ENCODE measurements around the gene PRKD1.
"Not testable (repeated sequence)": the region's sequence is repeated elsewhere in the genome, so short reads cannot be mapped to it uniquely, and the experiment has no call there.

Gene PRKD1

DNA sequence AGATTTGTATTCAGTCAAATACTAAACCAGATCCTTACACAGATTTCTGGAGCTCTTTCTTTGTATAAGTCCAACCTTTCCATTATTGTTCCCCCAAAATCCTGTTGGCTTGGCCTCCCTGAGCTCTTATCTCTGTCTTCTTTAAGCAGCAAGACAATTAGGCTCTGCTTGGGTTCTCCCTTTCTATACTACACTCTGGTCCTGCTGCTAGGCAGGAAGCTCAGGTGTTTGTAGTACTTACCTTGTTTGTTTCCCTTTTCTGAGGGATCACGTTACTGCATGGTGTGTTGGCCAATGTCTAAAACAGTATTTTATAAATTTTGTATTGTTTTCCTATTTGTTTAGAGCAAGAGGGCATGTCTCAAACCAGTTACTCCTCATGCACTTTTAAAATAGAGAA lies 192.9 kb downstream of the PRKD1 start:
- DNase-seq, result peak; percentile 84

DNA sequence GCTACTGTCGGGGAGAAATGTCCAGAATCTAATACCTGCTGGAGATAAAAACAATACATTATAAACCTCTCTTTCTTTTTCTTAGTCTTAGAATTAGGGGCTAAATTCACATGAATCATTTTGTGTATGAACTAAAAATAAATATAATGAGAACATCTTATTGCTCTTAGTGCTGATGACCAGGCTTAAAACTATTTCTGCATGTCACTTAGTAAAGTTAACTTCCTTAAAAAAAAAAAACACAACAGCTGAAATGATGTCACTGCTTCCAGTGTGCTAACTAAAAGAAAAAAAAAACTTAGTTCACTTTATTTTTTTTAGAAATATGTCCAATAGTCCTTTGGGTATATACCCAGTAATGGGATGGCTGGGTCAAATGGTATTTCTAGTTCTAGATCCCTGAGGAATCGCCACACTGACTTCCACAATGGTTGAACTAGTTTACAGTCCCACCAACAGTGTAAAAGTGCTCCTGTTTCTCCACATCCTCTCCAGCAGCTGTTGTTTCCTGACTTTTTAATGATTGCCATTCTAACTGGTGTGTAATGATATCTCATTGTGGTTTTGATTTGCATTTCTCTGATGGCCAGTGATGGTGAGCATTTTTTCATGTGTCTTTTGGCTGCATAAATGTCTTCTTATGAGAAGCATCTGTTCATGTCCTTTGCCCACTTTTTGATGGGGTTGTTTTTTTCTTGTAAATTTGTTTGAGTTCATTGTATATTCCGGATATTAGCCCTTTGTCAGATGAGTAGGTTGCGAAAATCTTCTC lies 200.9 kb downstream of the PRKD1 start:
- not testable (repeated sequence) for DNase-seq

DNA sequence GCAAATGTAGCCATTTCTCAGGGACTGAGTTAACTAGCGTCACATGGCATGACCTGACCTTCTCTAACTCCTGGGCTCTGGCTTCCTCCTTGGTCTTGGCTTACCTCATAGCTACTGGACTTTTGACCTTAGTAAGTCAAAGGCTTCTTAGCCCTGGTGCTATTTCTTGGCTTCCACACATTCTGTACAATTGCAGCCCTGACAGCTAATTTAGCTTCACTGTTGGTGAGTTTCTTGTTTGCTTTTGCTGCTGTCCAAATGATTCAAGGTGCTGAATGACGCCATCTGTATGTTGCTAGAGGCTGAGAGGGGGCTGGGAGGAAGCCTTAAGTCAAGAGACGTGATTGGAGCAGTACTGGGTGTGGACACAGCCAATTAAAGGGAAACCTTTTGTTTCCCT lies 202.7 kb downstream of the PRKD1 start:
- DNase-seq, result peak; percentile 82

DNA sequence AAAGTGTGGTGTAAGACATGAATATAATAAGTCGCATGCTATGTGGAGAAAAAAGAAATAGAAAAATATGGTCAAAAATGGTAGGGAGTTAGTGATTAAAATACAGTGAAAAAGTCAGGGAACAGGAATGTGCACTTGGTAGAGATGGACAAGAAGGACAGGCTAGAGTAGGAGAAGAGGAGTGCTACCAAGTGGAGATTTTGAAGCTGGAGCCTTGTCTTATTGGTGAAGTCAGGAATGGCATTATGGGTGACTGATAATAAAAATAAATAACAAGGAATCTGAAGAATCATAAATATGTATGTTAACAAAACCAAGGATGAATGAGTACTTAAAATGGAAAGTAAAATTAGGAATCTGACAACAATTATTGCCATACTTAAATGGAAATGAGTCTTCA lies 204.8 kb downstream of the PRKD1 start:
- no peak for DNase-seq

DNA sequence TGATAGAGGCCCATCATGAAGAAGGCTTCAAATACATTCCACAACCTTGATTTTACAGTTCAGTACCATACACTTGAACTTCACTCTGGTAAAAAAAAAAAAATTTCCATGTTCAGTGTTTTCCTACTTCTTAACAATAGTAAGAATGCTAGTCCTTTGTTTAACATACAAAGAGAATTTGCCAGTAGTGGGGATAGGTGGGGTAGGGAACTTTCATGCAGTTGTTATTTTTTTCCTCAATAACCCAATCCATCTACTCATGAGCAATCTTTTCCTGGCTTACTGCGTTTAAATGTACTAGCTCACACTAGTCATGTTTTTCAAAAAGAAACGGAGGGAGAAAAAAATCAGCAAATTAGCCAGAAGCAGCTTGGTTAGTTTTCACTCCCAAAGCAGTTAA lies 206.1 kb downstream of the PRKD1 start:
- no peak for DNase-seq

DNA sequence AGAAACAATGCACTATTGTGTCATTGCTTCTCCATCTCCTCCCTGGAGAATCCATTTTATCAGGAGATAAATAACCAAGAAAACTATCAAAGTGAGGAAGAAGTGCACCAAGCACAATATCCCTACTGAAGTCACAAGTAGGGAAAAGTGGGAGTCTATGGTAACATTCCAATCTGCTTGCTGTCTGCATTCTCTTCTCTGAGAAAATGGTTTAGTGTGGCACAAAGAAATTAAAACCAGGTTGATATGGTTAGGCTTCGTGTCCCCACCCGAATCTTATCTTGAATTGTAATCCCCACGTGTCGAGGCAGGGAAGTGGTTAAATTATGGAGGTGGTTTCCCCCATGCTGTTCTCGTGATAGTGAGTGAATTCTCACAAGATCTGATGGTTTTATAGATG lies 209.7 kb downstream of the PRKD1 start:
- no peak for DNase-seq

DNA sequence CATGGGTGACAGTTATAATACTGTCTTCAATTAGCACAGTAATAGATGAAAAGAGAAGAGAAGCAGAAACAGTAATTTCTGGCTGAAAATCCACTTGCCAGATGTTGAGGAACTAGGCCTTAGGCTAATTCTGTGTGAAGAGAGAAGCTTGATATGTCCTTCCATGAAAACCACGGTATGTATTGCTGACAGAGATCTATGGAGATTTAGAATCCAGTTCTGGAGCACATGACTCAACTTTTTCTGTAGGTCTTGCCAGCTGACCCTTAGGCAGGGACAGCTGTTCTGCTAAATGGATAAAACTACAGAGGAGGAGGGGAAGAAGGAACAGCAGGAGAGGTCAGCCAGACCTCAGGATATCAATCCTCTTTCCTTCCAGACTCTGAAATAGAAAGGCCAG lies 211.5 kb downstream of the PRKD1 start:
- no peak for DNase-seq

DNA sequence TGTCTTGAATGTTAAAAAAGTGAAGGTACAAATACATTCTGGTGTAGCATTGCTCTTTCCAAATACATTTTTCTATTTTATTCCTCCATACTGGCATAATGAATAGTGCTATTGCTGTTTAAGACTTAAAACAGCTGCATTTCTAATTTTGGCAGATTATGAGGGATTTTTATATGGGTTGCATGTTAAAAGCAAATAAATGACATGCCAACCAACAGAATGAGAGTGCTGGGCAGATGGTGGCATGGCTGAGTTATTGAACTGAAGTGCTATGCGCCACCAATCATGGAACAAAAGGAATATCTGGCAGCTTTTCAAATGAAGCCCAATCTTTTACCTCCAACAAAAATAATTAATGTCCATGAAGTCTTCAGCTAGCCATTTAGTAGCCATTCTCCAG lies 215.0 kb downstream of the PRKD1 start:
- DNase-seq, result peak; percentile 89

DNA sequence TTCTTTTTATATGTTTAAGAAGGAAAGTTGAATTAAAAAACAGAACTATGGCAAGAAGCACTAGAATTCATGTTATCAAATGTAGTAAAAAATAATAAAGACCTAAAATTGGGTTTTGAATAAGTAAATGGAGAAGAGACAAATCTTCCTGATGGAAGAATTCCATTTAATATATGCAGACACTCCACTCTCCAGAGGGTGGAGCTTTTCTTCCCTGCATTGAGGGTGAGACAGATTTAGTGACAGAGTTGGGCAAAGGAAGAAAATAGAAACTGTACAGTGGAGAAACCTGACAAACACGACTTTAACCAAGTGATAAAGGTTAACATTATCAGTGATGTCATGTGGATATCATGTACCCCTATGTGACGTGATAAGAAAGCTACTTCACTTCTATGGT lies 217.6 kb downstream of the PRKD1 start:
- DNase-seq, result no peak

DNA sequence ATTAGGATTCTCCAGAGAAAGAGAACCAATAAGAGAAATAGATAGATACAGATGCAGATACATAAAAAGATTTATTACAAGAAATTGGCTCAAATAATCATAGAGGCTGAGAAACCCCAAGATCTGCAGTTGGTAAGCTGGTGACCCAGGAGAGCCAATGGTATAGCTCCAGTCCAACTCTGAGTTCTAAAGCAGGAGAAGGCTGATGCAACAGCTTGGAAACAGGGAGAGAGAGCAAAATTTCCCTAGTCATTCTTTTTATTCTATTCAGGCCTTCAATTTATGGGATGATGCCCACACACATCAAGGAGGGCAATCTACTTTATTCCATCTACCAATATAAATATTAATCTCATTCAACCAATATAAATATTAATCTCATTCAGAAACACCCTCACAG lies 218.2 kb downstream of the PRKD1 start:
- no peak for DNase-seq

DNA sequence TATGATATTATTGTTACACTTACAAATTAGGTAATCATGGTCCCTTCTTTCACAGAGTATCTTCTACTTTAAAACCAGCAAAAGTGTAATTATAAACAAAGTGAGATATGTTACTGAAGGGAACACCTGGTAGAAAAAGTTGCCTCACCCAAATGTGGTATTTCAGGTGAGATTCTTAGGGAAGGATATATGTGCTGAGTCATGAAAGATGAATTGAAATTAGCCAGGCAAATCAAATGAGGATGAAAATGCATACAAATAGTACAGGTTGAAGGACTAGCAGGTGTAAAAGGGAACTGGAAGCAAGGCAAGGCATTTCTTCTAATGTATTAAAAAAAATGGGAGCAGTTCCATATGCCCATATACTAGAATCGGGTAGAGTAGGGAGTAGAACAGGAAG lies 220.9 kb downstream of the PRKD1 start:
- no peak for DNase-seq

DNA sequence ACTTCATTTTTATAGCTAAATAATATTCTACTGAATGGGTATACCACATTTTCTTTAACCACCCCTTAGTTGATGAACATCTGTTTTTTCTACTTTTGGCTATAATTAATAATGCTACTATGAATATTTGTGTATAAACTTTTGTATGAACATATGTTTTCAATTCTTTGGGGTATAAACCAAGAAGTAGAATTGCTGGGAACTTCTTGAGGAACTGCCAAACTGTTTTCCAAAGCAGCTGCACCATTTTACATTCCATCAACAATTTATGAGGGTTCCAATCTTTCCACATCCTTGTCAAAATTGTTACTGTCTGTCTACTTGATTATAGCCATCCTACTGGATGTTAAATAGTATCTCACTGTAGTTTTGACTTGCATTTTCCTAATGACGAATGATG lies 221.8 kb downstream of the PRKD1 start:
- DNase-seq, result no peak

DNA sequence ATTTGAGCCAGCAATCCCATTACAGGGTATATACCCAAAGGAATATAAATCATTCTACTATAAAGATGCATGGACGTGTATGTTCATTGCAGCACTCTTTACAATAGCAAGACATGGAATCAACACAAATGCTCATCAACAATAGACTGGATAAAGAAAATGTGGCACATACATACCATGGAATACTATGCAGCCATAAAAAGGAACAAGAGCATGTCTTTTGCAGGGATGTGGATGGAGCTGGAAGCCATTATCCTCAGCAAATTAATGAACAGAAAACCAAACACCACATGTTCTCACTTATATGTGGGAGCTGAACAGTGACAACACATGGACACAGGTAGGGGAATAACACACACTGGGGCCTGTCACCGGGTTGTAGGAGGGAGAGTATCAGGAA lies 238.1 kb downstream of the PRKD1 start:
- not testable (repeated sequence) for DNase-seq

DNA sequence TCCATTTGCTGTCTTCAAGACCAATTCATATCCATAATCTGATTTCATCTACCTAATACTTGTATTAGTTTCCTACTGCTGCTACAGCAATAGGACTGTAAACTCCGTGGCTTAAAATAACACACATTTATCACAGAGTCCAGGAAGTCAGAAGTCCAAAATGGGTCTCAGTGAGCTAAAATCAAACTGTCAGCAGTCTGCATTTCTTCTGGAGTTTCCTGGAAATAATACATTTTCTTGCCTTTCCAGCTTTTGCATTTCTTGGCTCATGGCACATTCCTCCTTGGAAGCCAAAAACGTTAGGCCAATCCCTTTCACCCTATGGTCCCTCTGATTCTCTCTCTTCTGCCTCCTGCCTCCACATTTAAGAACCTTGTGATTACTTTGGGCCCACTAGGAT lies 239.8 kb downstream of the PRKD1 start:
- no peak for DNase-seq

DNA sequence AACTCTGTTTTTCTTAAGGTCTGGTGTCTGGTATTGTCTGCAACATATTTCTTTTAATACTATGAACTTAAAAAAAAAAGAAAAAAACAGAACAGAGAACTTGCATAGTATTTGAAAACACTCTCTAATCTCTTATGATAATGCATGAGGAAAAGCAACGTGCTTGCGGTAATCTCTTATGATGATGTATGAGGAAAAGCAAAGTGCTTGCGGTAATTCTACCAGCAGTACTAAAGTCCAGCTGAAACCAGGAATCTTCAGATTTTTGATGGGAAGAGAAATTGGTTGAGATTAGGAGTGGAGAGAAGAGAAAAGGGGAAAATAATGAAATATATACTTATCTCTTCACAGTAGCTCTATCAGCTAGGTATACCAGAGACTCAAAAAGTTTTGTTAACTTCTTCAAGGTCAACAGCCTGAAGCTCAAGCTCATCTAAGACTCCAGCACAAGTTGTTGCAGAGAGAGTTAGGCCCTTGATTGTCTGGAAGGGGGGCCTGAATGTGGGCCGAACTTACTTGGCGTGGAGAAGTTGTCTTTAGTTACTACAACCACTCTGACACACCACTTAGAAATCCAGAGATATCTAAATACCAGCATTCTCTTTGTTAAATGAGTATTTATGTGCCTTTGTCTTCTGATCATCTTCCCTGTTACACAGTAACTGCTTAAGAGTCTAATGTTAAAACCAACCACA lies 240.4 kb downstream of the PRKD1 start:
- DNase-seq, result no peak

DNA sequence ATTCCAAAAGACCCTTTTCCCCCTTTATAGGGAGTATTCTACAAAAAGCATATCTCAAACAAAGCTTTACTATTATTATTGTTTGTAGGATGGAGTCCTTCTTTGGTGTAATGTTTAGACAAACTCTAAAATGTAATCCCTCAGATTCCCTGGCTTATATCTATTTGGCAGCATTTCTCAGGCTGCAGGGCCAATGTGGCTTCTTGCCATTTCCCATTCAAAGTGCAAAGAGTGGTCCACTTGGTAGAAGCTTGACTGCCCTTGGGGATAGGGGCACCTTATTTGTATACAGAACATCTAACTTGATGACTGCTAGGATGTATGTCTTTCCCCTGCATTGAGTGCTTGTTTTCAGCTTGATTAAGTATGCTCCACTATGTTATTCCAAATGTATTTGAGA lies 242.7 kb downstream of the PRKD1 start:
- DNase-seq, result peak; percentile 52

DNA sequence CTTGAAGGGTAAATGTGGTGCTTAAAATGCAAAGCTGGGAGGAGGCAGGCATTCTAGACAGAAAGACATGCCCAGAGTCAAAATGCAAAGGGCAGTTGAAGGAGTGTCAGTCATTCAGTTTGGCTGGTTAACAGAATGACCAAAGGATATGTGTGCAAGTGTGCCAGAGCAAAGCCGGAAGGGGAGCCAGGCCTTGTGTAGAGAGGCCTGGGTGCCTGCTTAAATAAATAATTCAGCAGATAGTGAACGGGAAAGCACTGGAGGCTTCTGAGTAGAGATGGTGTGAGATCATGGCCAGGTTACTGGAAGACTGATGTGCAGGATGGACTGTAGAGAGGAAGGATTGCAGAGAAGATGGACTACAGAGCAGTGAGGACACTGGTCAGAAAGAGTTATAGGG lies 244.9 kb downstream of the PRKD1 start:
- DNase-seq, result no peak

DNA sequence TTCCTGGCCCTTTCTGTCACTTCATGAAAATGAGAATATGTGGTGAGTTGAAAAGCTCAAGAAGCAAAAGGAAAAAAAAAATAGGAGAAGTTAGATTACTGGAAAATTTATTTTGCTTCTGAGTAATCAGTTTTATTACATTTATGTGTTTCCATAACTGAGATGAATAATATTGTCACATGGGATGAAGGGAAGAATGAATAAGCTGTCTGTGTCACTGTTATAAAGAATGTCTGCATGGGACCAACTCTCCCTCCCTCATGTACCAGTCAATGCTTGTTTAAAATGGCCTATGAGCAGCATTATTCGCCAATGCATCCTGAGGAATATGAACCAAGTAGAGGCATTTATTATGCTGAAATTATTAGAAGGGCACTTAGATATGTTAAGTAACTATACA lies 246.3 kb downstream of the PRKD1 start:
- DNase-seq, result no peak

DNA sequence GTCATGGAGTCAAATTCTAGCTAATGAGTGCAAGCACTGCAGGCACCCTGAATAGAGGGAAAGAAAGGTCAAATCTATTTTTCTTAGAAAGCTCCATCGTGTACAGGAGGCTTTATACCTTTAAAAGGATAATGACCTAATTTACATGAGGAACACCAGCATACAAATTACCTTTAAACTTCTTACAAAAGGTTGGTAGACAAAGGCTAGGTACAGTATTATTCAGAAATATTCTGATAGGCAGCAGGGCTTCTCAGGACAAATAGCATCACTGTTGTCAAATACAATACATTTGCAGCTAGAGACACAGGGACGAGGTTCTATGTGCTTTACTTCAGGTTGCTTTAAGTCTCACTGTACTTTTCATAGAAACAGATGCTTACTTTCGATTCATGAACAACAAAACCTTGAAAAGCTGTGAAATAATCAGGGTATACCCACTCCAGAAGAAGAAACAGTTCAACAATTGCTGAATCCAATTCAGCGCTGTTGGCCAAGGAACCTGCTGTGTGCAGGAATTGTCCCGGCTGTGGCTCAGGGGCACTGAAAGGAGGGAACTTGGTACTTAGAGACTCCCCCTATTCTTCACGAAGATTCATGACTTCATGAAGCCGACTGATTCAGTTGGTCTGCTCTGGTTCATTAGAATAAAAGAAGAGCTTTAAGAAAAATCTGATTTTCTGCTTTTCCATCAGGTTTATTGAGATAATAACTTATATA lies 252.9 kb downstream of the PRKD1 start:
- DNase-seq, result no peak

DNA sequence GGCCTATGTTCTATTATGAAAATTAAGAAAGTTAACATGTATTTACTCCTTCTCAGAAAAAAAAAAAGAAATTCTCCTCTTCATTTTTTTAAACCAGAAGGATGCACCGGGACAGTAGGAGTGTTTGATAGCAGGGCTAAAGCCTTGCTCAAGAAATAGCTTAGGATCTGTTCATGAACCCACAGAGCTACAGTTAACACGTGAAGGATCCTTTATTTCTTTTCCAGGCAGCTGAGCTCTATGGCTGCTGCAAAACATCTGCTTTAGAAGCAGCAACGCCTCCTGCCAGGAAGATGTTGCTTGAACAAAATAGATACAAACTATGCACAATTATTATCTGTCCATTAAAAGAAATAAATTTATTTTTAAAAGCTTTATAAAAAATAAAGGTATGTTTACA lies 254.8 kb downstream of the PRKD1 start:
- DNase-seq, result no peak

DNA sequence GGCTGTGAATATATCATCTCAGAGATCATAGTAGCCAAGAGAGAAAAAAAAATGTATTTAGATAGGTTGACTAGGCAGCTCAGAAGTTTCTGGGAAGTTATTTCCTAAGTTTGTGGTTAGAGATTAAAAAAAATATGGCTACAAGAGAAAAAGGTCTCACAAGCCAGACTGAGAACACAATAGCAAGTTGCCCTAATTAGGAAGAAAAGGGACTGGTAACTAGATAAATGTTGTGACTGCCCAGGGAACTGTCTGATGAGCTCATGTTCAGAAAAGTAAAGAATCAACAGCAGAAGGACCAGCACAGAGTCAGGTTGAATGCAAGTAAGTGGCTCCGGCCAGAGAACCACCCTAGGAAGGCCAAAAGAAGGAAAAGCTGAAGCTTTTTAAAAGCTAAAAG lies 256.6 kb downstream of the PRKD1 start:
- DNase-seq, result peak; percentile 20

DNA sequence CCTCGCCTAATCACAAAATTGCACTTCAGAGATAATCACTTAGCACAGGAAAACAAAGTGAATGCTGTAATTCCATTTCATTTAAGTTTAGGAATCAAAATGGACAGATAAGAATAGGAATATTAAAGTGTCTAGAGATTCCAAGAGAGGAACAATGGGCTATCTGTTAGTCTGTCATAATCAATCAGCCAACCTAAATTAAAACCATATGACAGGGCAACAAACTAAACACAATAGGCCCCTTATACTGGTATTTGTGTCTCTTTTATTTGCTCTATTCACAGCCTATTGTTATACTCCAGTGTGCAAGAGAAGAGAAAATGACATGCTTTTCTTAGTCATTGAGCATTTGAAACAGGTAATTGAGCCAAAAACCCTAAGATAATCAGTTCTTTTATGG lies 259.4 kb downstream of the PRKD1 start:
- no peak for DNase-seq

DNA sequence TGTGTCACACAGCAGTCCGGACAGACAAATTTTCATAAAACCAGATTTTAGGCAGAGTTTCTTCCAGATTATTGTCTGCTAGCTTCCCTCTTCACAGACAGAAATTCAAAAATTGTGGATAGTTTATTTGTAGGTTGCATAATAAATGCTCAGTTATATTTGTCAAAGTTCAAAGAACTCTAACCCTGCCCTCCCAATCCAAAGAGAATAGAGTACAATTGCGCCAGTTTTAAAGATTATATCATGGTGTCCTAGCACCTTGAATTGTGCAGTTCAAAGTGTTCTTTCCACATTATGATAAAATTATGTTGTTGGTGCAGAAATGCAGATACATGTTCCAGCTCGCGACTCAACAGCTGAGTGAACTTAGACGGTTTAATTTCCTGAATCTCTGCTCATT lies 263.1 kb downstream of the PRKD1 start:
- no peak for DNase-seq

DNA sequence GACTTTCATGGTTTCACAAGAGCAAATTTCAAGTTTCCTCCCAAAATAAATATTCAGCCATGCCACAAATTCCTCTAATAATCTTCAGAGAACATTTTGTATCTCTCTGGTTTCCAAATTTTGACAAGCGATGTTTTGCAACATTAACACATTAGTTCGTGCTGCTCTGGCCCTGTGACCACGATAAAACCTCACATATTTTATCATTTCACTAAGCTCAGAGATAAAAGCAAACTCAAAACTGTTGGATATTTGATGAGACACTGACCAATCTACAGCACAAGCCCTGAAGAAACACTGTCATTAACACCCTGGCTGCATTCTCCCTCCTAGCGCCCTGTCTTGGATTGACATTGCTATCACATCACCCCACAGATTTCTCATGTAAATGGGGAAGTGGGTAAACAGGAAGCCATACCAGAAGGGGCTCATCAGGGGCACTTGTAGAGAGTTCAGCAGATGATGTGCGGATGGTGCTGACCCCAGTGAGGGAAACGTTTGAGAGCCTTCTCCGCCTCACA lies 264.3 kb downstream of the PRKD1 start:
- no peak for DNase-seq
